Femur (tissue), 1 donor: ENCODE data around the gene PXK.
A peak's percentile ranks its signal among the peaks of the same experiment; 100 is the strongest.
"Not testable (repeated sequence)": the region's sequence is repeated elsewhere in the genome, so short reads cannot be mapped to it uniquely, and the experiment has no call there.

Source experiments
- DNase-seq: peaks from one replicate; pipeline ENCODE4 v3.0.0-alpha.2; 2017

Gene PXK

GRCh38 chr3:58332575-58333188, at the start of gene PXK:
Gene PXK, plus strand, starts transcription at chr3:58332892. Its CDS starts 97 bp downstream, at chr3:58332989.
- DNase-seq, result peak; percentile 88

- DNase-seq, result no peak
These were observed 47.4 kb upstream of the PXK start for GRCh38 chr3:58285334-58285733.

GRCh38 chr3:58287354-58287753, 45.3 kb upstream of the PXK start:
- DNase-seq, result no peak

GRCh38 chr3:58288011-58288728, 44.5 kb upstream of the PXK start:
- peak; percentile 50 for DNase-seq

- not testable (repeated sequence) for DNase-seq
These were observed 43.6 kb upstream of the PXK start for GRCh38 chr3:58288964-58289613.

- DNase-seq, result not testable (repeated sequence)
These were observed 42.2 kb upstream of the PXK start for GRCh38 chr3:58290446-58290845.

- no peak for DNase-seq
These were observed 40.9 kb upstream of the PXK start for GRCh38 chr3:58291671-58292338.

- DNase-seq, result no peak
These were observed 39.8 kb upstream of the PXK start for GRCh38 chr3:58292866-58293265.

GRCh38 chr3:58293516-58293915, 39.2 kb upstream of the PXK start:
- DNase-seq, result no peak

GRCh38 chr3:58296269-58296668, 36.4 kb upstream of the PXK start:
- DNase-seq, result no peak

- no peak for DNase-seq
These were observed 35.8 kb upstream of the PXK start for GRCh38 chr3:58296843-58297242.

- no peak for DNase-seq
These were observed 34.5 kb upstream of the PXK start for GRCh38 chr3:58298190-58298589.

- no peak for DNase-seq
These were observed 33.6 kb upstream of the PXK start for GRCh38 chr3:58299075-58299474.

GRCh38 chr3:58299839-58300516, 32.7 kb upstream of the PXK start:
- no peak for DNase-seq

- peak; percentile 99 for DNase-seq
These were observed 26.6 kb upstream of the PXK start, which contains the start of the genes HTD2 and RPP14 for GRCh38 chr3:58305882-58306711. Gene HTD2, plus strand, starts transcription at chr3:58306520. Its CDS starts 11,094 bp downstream, at chr3:58317614. Gene RPP14, plus strand, starts transcription at chr3:58306245. Its CDS starts 4,085 bp downstream, at chr3:58310330.

GRCh38 chr3:58307639-58308215, 25.0 kb upstream of the PXK start:
- no peak for DNase-seq

GRCh38 chr3:58308728-58309127, 24.0 kb upstream of the PXK start:
- DNase-seq, result no peak

GRCh38 chr3:58317811-58318210, 14.9 kb upstream of the PXK start:
- no peak for DNase-seq

GRCh38 chr3:58321791-58322190, 10.9 kb upstream of the PXK start:
- no peak for DNase-seq

GRCh38 chr3:58322793-58323192, 9.9 kb upstream of the PXK start:
- no peak for DNase-seq
